NCI-H2029 treated with DMSO at 0.1 percent for 48 hours (cell line): Measurements from ENCODE around the gene GSK3B.

Source experiments
- DNase-seq: peaks from one replicate; lab custom pipeline; 2025; lab: John Stamatoyannopoulos, UW

Gene GSK3B

GRCh38 chr3:120095979-120096426, 1.8 kb upstream of the GSK3B start:
- DNase-seq = no peak

DNA sequence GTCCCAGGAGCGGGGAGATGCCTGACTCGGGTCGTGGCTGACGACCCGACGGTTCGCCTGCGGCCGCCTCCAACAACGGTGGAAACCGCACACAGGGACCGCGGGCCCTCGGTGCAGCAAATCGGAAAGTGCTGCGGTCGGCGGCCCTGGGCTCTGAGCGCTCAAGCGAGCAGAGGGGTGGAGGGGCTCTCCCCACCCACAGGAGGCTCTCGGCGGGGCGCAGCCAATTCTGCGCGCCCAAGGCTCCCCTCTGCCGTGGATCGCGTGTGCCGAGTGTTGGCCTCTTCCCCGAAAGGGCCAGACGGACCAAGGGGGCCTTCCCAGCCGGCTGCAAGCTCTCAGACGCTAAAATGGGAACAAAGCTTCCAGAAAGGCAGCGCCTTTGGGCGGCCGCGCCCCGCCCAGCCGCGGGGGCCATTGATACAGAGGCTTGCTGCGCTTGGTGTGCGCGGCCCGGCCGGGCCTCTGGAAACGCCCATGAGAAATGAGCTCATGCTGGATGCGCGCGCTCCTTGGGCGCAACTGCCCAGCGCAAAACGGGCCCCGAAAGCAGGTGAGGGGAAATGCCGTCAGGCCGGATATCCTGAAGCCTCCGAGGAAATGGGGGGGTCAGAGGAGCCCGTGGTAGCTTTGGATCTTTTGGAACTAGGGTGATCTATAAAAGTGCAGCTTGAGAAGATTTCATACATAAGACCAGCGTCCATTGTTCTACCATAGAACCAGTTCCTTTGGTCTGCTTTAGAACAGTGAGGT, 1.2 kb upstream of the GSK3B start:
- peak; percentile 69 for DNase-seq

GRCh38 chr3:120094776-120095225, 554 bp upstream of the GSK3B start:
- DNase-seq = peak; percentile 100

GRCh38 chr3:120093119-120093910, 932 bp downstream of the GSK3B start:
- no peak for DNase-seq

DNA sequence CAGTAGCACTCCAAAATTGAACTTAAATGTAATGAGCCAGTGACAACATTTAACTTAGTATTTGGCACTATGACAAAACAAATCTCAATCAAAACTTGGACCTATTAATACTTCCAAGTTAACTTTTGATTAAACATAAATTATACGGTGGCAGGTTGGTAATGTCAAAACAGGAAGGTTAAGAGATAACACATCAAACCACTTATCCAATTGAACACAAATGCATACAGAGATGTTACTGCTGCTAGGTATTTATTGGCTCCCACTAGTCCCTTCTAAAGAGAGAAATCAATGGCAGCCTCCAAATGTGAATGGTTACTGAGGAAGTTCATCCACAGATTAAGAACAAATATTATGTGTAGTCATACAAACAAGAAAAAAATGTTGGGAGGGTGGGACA, 1.8 kb downstream of the GSK3B start:
- DNase-seq = no peak

GRCh38 chr3:120090422-120090821, 3.8 kb downstream of the GSK3B start:
- no peak for DNase-seq

DNA sequence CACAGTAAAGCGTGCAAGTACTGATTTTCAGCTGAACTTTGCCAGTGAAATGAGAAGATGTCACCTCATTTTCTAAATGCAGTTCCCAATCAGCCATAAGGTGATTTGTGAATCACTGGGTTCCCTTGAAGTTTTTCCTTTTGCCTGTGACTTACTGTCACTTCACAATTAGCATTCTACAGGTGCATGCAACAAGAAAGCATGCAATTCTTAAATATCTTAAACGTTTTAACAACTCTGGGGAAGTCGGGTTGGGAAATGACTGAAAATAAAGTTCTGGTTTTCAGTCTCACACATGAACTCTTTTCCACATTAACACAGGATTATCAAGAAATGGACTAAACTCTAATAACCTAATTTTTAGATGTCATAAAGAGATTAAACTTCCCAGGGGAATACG, 5.2 kb downstream of the GSK3B start:
- DNase-seq = no peak

- no peak for DNase-seq
Measured at GRCh38 chr3:120088622-120089021, 5.6 kb downstream of the GSK3B start.

- DNase-seq = no peak
Measured at GRCh38 chr3:120081719-120082118, 12.5 kb downstream of the GSK3B start.

GRCh38 chr3:120080836-120081235, 13.4 kb downstream of the GSK3B start:
- peak; percentile 34 for DNase-seq

DNA sequence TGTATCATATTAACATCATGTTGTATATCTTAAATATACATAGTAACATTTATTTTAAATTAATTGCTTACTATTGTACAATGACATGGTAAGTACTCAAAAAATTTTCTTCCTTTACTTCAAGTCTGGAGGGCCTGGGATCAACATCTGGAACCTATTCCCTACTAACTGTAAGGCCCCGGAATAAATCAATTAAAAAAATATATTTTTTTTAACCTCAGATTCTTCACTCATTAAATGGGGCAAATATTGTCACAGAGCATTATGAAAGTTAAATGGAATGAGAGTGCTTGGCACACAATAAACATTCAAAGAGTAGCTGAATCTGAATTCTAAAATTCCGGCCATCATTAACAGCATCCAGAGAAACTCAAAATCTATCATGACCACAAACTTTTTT, 16.5 kb downstream of the GSK3B start:
- DNase-seq = no peak

DNA sequence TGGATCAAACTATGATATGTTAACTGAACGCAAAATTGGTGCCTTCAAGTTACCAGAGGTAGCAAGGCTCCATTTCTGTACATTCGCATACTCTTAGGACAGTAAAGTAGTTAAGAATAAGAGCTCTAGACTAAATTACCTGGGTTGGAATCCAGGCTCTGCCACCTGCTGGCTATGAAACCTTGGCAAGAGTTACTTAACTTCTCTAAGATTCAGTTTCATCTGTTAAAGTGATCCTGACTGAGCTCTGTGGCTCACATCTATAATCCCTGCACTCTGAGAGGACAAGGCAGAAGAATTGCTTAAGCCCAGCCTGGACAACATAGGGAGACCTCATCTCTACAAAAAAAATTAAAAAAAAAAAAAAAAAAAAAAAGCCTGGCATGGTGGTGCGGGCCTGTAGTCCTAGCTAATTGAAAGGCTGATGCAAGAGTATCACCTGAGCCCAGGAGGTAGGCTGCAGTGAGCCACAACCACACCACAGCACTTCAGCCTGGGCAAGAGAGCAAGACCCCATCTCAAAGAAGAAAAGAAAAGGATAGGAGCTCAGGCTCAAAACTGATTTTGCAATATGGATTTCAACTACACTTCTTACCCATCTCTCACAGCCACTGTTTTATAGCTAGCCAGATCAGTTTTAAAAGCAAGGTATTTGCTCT, 21.3 kb downstream of the GSK3B start:
- no peak for DNase-seq

- DNase-seq = no peak
Measured at GRCh38 chr3:120071259-120071658, 23.0 kb downstream of the GSK3B start.

DNA sequence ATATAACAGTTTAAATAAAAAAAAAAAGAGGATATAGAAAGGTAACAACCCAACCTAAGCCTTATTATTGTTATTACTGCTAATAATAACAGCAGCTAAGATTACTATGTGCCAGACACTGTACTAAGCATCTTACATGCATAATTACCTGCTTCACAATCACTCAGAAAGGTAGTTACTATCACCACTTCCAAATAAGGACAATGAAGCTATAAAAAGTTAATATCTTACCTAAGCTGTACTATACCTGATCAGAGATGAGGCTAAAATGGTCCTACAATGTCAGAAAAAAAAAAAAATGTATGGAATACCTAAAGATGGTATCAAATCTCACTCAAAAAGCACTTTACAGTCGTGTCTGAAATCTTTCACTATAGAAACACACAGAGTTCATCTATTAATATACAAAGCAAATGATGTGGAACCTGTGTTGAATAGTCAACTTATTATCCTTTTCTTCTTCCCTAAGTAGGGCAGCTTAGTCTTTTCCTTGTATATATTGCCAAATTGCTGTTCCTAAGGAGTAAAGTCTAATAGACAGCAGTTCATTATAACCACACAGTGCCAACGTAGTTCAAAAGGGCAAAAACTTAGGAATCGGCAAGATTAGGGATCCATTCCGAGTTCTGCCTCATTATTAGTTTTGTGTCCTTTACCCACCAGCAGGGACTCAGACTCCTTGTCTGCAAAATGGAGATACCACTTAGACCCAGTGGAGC, 23.8 kb downstream of the GSK3B start:
- DNase-seq = no peak

GRCh38 chr3:120067083-120067482, 27.2 kb downstream of the GSK3B start:
- DNase-seq = no peak

DNA sequence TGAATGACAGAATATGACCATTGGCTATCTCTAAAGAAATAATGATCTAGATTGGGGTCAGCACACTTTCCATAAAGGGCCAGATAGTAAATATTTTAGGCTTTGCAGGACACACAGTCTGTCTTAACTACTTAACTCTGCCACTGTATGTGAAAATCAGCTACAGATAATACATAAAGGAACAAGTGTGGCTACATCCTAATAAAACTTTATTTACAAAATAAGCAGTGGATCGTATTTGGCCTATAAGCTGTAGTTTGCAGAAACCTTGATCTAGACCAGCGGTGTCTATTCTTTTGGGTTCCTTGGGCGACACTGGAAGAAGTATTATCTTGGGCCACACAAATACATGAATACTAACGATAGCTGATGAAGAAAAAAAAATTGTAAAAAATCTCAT, 27.6 kb downstream of the GSK3B start:
- no peak for DNase-seq

- DNase-seq = no peak
Measured at GRCh38 chr3:120064641-120065040, 29.6 kb downstream of the GSK3B start.

DNA sequence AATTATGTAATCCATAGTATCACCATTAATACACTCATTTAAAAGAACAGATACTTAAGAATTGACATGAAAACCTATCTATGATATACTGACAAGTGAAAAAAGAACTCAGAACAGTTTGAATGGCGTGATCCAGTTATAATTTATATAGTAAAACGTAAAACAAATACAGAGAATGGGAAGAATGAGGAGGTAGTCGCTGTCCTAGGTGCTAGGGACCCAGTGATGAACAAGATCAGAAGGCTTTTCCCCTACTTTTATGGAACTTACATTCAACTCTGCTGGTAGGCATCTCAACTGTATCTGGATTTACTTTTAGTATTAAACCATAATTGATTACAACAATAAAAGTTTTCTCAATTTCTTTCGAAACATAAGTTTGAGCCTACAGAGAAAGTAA, 31.8 kb downstream of the GSK3B start:
- no peak for DNase-seq

GRCh38 chr3:120059081-120059864, 35.0 kb downstream of the GSK3B start:
- no peak for DNase-seq

- no peak for DNase-seq
Measured at GRCh38 chr3:120057626-120058025, 36.6 kb downstream of the GSK3B start.

- DNase-seq = no peak
Measured at GRCh38 chr3:120057029-120057428, 37.2 kb downstream of the GSK3B start.
